Measurements from ENCODE around the gene CDC42EP4.
"Not testable (repeated sequence)": the region's sequence is repeated elsewhere in the genome, so short reads cannot be mapped to it uniquely, and the experiment has no call there.

The CDC42EP4 gene

GRCh38 chr17:73318836-73319235, 7.0 kb upstream of the CDC42EP4 start:
- DNase-seq: no peak

GRCh38 chr17:73318427-73318813, 6.6 kb upstream of the CDC42EP4 start:
- no peak for DNase-seq

DNA sequence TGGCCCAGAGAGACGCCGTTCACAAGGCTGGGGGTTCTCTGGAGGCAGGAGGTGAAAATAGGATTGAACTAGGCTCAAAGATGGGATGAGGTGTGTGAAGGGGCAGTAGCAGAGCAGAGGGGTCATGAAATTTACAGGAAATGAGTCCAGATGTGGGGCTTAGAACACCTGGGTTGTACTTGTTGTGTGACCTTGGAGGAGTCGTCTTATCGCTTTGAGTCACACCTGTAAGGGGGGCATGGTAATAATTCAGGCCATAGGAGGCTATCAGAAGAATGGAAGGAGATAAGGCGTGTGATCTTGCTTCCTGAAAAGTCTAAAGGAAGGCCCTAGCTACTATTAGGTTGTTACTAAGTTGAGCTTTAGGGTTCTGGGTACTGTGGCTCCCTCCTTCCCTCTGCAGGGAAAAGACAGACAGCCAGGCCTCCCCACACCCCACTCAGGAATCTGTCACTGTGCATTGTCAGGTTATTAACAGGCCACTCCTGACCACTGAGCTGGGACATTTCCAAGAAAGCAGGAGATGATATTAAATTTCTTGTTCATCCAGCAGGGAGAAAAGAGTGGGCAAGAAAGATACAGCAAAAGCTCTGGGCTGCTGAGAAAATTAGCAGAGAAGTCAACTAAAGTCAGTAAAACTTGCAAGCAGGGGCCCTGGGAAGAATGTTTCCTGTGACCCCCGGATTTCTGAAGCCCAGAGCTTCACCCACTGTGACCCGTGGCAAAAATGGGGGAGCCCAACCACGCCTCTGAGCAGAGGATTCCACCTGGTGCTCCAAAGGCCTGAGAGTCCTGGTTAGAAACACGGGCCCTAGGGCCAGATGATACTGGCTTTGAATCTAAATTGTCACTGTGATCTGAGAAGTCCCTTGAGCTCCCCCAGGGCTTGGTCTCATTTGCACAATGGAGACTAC, 6.0 kb upstream of the CDC42EP4 start:
- no peak for DNase-seq

DNA sequence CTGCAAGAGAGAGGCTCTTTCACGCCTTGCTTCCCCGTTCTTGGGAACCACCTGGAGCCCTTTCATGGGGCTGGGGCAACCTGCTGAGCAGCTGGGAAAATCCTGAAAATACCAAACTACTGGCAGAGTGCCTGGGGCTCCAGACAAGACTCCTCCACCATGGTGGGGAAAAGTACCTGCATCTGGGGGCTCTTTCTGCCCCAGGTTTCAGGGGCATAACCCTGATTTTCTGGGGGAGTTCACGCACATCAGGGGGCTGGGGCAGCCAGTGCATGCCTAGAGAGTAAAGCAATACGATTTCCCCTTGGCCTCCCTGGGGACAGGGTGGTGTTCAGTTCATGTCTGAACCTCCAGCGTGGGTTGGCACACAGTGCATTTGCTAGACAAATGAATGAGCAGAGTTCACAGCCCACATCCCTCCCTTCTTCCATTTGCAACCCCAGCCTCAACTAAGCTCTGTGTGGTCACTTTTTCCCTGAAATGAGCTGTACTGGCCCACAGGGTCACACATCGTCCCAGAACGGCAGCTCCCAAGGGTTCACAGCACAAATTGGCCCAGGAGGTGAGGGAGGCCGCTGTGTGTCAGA, 5.2 kb upstream of the CDC42EP4 start:
- no peak for DNase-seq

DNA sequence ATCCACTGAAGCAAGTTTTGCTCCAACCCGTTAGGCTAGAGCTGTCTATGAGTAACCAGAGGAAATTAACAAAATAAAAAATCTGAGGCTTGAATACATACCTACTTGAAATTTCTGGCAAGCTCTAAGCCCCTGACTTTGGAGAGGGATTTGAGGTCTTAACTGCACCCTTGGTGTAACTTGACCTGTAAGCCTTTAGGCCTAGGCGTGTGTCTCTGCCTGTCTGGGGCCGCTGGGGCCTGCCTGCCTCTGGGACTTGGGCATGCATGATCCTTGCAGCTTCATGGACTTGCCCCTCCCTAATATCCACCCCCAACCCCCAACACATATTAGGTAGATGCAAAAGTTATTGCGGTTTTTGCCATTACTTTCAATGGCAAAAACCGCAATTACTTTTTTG, 3.7 kb upstream of the CDC42EP4 start:
- DNase-seq: no peak

GRCh38 chr17:73313526-73314127, 1.8 kb upstream of the CDC42EP4 start:
- no peak for DNase-seq

DNA sequence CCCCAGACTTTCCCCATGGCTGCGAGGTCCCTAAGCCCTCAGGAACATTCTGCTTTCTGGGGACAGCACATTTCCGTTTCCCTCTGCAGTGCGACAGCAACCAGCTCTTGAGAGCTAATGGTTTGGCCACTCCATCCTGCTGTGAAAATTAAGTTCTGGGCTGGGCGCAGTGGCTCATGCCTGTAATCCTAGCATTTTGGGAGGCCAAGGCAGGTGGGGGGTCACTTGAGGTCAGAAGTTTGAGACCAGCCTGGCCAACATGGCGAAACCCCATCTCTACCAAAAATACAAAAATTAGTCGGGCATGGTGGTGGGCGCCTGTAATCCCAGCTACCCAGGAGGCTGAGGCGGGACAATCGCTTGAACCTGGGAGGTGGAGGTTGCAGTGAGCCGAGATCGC, 1.1 kb upstream of the CDC42EP4 start:
- DNase-seq: not testable (repeated sequence)

DNA sequence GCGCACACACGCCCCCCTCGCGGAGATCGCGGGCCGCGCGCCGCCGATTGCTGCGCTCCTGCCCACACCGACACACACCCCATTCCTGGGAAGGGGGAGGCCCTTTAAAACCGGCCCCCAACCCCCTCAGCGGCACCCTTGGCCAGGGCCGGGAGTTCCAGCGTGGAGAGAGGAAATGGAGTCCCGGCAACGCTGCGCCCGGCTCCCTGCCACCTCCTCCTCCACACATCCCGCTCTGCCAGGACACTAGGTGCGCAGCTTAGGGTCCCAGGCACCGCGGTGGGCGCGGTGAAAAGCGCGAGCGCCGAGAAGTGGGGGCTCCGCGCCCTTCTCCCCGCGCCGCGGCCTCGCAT, 397 bp downstream of the CDC42EP4 start:
- no peak for DNase-seq

- no peak for DNase-seq
Measured at GRCh38 chr17:73309727-73310596, 1.8 kb downstream of the CDC42EP4 start.

- not testable (repeated sequence) for DNase-seq
Measured at GRCh38 chr17:73308959-73309358, 2.8 kb downstream of the CDC42EP4 start.

DNA sequence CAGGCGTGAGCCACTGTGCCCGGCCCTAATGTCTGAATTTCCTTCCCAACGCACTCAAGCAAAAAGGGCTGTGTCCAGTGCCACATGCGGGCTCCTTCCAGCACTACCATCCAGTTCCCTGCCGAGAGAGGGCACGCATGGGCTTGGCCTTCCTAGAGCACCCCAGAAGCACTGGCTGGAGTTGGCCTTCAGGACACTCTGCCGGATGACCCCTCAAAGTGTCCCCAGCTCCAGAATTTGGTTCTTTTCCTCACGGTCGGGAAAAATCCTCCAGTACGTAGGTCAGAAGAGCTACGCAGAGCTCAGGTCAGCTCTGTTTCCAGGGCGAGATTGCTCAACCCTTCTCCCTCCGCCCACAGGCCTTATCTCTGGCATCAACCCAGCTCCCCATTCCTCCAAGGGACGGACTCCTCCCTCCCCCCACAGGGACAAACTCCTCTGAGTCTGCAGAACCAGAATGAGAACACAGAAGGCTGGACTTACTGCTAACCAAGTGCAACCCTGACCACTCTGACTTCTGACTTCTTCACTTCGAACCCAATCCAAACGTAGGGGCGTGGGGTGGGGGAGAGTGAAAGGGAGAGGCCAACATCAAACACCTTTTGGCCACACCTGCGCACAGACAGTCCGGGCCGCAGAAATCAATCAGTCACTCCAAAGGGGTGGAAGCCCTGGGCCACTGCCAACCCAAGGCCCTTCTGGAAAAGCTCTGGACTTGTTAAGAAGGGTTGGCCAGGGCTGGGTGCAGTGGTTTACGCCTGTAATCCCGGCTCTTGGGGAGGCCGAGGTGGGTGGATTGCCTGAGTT, 3.6 kb downstream of the CDC42EP4 start:
- no peak for DNase-seq

- DNase-seq: no peak
Measured at GRCh38 chr17:73307130-73307529, 4.7 kb downstream of the CDC42EP4 start.

- no peak for DNase-seq
Measured at GRCh38 chr17:73305845-73306836, 5.7 kb downstream of the CDC42EP4 start.

- no peak for DNase-seq
Measured at GRCh38 chr17:73304971-73305812, 6.6 kb downstream of the CDC42EP4 start.

DNA sequence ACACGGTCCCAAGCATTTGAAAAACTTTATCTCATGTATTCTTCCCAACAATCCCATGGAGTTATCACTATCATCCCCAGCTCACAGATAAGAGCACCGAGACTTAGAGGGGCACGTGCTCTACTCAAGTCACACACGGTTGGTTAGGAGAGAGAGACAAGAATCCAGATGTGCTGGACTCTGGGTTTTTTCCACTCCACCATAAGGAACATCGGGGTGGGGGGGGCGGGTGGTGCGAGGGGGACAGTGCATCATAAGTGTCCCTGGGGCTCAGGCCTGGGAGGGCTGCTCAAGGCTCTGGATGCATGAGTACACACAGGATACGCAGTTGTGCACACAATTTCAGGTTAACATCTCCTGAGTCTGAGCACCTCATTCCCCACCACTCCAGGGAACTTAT, 7.4 kb downstream of the CDC42EP4 start:
- no peak for DNase-seq

DNA sequence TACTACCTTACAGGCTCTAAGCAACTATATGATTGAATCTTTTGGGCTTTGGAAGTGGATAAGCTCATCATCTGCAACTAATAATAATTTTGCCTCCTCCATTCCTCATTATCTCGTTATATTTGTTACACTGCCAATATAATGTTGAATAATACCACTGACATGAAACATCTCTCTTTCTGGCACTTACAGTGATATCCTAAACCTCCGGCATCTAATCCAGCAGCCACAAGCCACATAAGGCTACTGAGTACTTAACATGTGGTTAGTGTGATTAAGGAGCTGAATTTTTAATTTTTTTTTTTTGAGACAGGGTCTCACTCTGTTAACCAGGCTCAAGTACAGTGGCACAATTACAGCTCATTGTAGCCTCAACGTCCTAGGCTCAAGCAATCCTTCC, 9.6 kb downstream of the CDC42EP4 start:
- no peak for DNase-seq

DNA sequence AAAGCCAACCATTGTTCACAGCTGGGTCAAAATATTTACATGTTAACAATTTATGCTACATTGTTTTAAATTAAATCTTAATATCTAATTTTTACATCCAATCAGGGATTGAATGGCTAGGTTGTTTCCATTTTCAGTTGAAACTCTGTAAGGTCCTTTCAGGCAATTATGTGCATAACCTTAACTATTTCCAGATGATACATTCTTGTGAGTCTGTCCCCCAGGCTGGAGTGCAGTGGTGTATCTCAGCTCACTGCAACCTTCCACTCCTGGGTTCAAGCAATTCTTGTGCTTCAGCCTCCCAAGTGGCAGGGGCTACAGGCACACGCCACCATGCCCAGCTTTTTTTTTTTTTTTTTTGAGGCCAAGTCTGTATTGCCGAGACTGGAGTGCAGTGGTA, 10.4 kb downstream of the CDC42EP4 start:
- DNase-seq: no peak

GRCh38 chr17:73300392-73300791, 11.4 kb downstream of the CDC42EP4 start:
- no peak for DNase-seq

DNA sequence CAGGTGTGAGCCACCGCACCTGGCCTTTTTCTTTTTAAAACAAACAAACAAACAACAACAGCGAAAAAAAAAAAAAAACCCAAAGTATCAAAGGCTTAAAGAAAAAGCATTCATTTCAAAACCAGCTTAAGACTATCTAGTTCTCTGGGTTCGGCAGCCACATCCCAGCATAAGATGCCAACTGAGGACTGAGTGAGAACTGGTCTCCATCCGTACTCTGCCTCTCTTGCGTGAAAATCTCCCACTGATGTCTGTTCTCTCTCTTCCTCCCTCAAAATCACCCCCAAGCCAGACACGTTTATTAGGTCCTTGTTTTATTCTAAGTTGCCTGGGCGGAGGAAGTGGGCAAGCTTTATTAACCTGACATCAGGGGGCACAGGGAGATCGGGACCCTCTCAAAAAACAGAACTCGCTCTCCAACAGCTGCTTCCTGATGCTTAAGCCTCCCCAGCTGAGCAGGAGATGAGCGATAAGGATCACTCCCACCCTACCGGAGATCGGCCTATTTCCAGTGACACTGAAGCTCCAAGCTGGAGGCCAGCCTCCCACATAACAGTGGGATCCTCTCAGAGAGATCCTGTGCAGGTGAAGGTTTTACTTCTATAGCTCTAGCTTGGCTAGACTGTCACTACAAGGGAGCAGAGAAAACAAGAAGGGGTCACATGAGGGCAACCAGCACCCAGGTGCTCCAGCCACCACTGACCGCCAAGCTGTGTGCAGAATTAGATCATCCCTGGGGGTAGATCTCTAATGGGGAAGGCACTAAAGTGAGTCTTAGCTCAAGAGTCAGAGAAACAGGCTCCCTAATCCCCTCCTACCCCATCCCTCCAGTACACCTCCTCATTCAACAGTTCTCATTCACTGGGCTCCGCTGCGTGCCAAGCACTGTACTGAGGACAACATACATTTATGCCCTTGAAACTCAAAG, 13.6 kb downstream of the CDC42EP4 start:
- no peak for DNase-seq
